GM12875 (cell line): ENCODE results near the gene SYNDIG1.

ENCODE experiments used
- H3K4me3 ChIP-seq: one replicate; pipeline ENCODE4 v1.5.1; 2011; ENCODE audit warnings: low read depth, low read length, control low read depth
- TF ChIP-seq, protein P1 (sequence below): IDR thresholded peaks from 2 replicates; pipeline ENCODE4 v1.5.1; 2011; ENCODE audit warnings: low read depth, mild to moderate bottlenecking, control low read depth, inconsistent platforms, low read length, moderate library complexity, borderline replicate concordance; ENCODE audit not compliant: insufficient read depth

The SYNDIG1 gene

DNA sequence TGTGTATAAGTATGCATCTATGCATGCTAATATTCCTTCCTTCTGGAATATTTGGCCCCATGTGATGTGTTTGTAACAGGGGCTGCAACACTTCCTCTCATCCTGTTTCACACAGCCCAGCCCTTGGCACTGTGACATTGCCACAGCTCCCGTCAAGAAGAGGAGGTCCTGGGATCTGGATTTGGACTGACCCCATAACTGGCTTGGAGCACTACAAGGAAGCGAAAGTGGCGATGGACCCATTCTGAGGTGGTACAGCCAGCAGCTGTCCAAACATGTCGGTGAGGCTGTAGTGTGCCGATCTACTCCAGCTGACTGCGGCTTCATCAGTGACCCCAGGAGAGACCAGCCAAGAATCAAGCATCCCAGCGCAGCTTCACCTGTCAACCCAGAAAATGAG, 18.2 kb downstream of the SYNDIG1 start:
- TF ChIP-seq, protein P1, sequence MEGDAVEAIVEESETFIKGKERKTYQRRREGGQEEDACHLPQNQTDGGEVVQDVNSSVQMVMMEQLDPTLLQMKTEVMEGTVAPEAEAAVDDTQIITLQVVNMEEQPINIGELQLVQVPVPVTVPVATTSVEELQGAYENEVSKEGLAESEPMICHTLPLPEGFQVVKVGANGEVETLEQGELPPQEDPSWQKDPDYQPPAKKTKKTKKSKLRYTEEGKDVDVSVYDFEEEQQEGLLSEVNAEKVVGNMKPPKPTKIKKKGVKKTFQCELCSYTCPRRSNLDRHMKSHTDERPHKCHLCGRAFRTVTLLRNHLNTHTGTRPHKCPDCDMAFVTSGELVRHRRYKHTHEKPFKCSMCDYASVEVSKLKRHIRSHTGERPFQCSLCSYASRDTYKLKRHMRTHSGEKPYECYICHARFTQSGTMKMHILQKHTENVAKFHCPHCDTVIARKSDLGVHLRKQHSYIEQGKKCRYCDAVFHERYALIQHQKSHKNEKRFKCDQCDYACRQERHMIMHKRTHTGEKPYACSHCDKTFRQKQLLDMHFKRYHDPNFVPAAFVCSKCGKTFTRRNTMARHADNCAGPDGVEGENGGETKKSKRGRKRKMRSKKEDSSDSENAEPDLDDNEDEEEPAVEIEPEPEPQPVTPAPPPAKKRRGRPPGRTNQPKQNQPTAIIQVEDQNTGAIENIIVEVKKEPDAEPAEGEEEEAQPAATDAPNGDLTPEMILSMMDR, result no peak
- no peak overlapping the region for H3K4me3 ChIP-seq

DNA sequence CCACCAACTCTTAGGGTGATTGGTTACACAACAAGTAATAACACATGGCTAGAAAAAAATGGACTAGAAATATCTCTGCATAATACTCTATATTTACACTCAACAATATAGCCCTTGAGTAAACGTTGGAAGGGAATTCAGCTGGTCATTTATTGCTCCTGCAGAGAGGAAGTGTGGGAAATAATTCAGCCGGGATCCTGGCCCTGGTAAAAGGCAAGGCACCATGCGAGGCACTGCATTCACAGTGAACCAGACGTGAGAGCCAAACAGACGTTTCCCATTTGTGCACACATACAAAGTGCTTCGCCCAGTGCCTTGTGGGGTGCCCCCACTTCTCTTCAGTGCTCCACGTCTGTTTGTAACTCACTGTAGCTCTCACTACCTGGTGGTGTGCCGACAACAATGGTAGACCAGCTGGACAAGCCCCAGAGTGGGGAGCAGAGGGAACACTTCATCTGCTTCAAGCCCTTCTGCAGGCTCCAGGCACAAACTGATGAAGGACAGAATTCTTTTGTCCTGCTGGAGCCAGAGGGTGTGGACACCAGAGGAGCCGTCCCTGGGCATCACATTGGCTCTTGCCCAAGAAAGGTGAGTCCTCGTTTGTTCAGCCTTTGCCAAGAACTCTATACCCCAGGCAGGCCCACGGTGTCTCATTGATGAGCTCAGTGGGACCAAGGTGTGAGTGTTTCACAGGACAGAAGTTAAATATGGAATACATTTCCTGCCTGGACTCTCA, 18.8 kb downstream of the SYNDIG1 start:
- TF ChIP-seq, protein P1, result no peak
- H3K4me3 ChIP-seq, result no peak overlapping the region

DNA sequence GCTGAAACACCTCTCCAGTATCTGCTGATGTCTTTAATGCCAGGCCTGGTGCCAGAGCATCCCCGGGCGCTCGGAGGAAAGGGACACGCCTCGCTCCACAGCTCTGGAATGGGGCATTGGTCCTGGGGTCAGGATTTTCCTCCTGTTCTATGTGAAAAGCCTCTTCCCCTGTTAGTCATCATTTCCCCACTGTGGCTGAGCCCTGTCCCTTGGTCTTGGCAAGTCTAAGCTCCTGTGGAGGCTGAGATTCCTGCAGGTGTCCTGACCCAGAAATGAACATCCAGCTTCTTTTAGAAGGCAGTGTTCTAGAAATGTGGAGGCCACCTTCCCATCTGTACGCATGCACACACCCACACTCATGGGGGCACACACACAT, 19.4 kb downstream of the SYNDIG1 start:
- H3K4me3 ChIP-seq, result no peak overlapping the region
- TF ChIP-seq, protein P1, result no peak

DNA sequence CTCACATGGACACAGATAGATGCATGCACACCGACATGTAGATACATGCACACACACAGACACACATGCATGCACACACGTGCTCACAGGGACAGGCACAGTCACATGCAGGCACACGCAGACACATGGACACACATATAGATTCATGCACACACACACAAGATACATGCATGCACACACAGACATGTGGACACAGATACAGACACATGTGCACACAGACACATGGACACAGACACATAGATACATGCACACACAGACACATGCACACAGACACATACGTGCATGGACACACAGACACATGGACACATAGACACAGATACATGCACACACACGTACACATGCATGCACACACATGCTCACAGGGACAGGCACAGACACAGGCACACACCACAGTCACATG, 19.8 kb downstream of the SYNDIG1 start:
- TF ChIP-seq, protein P1, result no peak

DNA sequence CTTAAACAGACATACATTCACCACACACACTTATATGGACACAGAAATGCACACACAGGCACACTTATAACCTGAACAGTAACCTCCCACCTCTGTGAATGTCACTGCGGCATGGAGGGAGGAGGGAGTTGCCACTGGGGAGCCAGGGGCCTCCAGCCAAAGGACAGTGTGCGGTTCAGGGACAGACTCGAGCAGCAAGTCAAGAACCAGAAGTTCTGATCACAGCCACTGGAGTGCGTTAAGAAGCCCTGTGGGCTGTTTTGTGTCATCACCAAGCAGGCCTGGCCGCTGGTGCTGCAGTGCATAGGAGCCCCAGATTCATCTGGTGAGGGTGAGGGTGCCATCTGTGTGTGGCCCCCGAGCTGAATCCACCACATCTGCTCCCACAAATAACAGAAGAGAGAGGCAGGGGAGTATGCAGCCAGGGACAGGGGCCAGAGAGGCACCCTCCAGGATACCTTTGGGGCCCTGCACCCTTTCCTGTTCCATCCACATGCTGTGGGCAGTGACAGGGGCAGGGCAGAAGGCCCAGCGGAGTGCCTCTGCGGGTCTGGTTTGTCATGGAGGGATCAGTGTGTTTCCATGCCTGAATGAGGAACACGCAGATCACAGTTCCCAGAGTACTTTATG, 20.3 kb downstream of the SYNDIG1 start:
- TF ChIP-seq, protein P1, result no peak
- no peak overlapping the region for H3K4me3 ChIP-seq

More for the DNA sequence above, 19.8 kb downstream of the SYNDIG1 start:
- H3K4me3 ChIP-seq, result no peak overlapping the region

DNA sequence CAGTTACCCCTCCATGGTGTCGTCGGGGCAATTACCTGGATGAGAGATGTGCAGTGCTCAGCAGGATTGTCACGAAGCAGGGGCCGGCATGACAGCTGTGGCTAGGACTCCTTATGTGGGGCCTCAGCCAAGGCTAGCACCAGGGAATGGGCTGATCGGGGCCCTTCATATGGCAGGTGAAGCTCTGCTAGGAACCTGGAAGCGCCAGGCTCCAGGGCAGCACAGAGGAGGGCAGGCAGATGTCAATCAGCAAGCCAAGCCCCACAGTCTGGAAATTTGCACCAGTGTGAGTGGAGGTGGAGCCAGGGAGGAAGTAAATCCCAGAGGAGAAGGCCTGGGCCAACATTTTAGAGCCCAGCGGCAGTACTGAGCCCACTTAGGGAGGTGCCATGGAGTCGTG, 21.2 kb downstream of the SYNDIG1 start:
- H3K4me3 ChIP-seq, result no peak overlapping the region
- TF ChIP-seq, protein P1, result no peak
